Measurements from ENCODE around the gene RPS18. TPM values are rescaled to one million over a fixed set of nuclear protein-coding genes. Genes with fewer than 3 reads are reported as not detected.

The RPS18 gene
- total and polyA plus RNA-seq, 9 of the 15 experiments (the other 6 are each of a cell fraction or from before 2014, with no cell fraction given) = 5,023 to 17,516 (median 8,131) TPM

- TF ChIP-seq SREBF2 (CRISPR knock-in tag; IDR thresholded peaks at IDR 0.05) (no peak), SMARCE1 (IDR thresholded peaks at IDR 0.05) (no peak), BRCA1 (IDR thresholded peaks at IDR 0.05) (no peak), BRCA1 (CRISPR knock-in tag; IDR thresholded peaks at IDR 0.05) (no peak), DLX4 (CRISPR knock-in tag; IDR thresholded peaks at IDR 0.05) (no peak), FOXA3 (CRISPR knock-in tag; conservative IDR thresholded peaks at IDR 0.05 in 1 of 2, IDR thresholded peaks at IDR 0.05 in 1 of 2) (peak; percentile 52 to 92; a peak in 3 of 4 replicates), FOS (IDR thresholded peaks at IDR 0.05; ENCODE audit: extremely low read depth, insufficient read length) (peak; percentile 38), PTRF (tag; IDR thresholded peaks at IDR 0.05) (no peak), FOXK2 (conservative IDR thresholded peaks at IDR 0.05 in 1 of 2, IDR thresholded peaks at IDR 0.05 in 1 of 2; ENCODE audit: low read depth in 2 of 2) (peak; percentile 99 to 100), ZNF644 (tag; IDR thresholded peaks at IDR 0.05; ENCODE audit: low read depth) (peak; percentile 92), E2F1 (CRISPR knock-in tag; IDR thresholded peaks at IDR 0.05) (no peak), GTF2E2 (tag; IDR thresholded peaks at IDR 0.05) (no peak; the same call in 1 of the 2 replicates), ZNF717 (CRISPR knock-in tag; IDR thresholded peaks at IDR 0.05) (no peak), ZNF239 (CRISPR knock-in tag; IDR thresholded peaks at IDR 0.05) (peak; percentile 58; the same call in 1 of the 2 replicates), TBL1XR1 (IDR thresholded peaks at IDR 0.05; ENCODE audit: low read length in 2 of 2) (no peak), NR3C1 (CRISPR knock-in tag; IDR thresholded peaks at IDR 0.05) (no peak), ZNF280A (IDR thresholded peaks at IDR 0.05; ENCODE audit: low read depth, partially characterized antibody) (no peak)
- TF ChIP-seq, protein P1, sequence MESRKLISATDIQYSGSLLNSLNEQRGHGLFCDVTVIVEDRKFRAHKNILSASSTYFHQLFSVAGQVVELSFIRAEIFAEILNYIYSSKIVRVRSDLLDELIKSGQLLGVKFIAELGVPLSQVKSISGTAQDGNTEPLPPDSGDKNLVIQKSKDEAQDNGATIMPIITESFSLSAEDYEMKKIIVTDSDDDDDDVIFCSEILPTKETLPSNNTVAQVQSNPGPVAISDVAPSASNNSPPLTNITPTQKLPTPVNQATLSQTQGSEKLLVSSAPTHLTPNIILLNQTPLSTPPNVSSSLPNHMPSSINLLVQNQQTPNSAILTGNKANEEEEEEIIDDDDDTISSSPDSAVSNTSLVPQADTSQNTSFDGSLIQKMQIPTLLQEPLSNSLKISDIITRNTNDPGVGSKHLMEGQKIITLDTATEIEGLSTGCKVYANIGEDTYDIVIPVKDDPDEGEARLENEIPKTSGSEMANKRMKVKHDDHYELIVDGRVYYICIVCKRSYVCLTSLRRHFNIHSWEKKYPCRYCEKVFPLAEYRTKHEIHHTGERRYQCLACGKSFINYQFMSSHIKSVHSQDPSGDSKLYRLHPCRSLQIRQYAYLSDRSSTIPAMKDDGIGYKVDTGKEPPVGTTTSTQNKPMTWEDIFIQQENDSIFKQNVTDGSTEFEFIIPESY (CRISPR knock-in tag; IDR thresholded peaks at IDR 0.05) = peak; percentile 30; the same call in 1 of the 2 replicates
- TF ChIP-seq, protein P2, sequence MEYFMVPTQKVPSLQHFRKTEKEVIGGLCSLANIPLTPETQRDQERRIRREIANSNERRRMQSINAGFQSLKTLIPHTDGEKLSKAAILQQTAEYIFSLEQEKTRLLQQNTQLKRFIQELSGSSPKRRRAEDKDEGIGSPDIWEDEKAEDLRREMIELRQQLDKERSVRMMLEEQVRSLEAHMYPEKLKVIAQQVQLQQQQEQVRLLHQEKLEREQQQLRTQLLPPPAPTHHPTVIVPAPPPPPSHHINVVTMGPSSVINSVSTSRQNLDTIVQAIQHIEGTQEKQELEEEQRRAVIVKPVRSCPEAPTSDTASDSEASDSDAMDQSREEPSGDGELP (CRISPR knock-in tag; IDR thresholded peaks at IDR 0.05; ENCODE audit: borderline replicate concordance) = peak; percentile 94
- TF ChIP-seq, protein P3, sequence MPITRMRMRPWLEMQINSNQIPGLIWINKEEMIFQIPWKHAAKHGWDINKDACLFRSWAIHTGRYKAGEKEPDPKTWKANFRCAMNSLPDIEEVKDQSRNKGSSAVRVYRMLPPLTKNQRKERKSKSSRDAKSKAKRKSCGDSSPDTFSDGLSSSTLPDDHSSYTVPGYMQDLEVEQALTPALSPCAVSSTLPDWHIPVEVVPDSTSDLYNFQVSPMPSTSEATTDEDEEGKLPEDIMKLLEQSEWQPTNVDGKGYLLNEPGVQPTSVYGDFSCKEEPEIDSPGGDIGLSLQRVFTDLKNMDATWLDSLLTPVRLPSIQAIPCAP (CRISPR knock-in tag; IDR thresholded peaks at IDR 0.05; ENCODE audit: borderline replicate concordance) = no peak
Observed at GRCh38 chr6:33288921-33289783, 17.3 kb downstream of the RPS18 start, which contains the start of the genes PFDN6 and WDR46 (continued).

Data from K562 (cell line).